ENCODE results near the gene NRXN3.

GRCh38 chr14:78605025-78605762 is 435.0 kb downstream of the NRXN3 start:
- TF ChIP-seq CTCF (IDR thresholded peaks at IDR 0.05; ENCODE audit: low read length) (no peak), EZH2 (IDR thresholded peaks at IDR 0.05; ENCODE audit: borderline replicate concordance, low read length) (no peak)

Data from OCI-LY1 (cell line).